HepG2 (cell line): ENCODE results near the gene RFXANK. TPM values are rescaled to one million over a fixed set of nuclear protein-coding genes. Genes with fewer than 3 reads are reported as not detected.

Experiments
- AHDC1 ChIP-seq: sonication (generic); formaldehyde crosslinking; IDR thresholded peaks from 2 replicates; pipeline ENCODE4 v1.5.1; 2020; ENCODE audit warnings: mild to moderate bottlenecking, missing genetic modification reagents, borderline replicate concordance
- DRAP1 ChIP-seq: IDR thresholded peaks from 2 replicates; pipeline ENCODE4 v1.6.1; 2016; ENCODE audit warnings: missing genetic modification reagents, missing compliant biosample characterization
- ISL2 ChIP-seq: sonication (generic); formaldehyde crosslinking; IDR thresholded peaks from 2 replicates; pipeline ENCODE4 v1.5.0; 2020; ENCODE audit warnings: missing genetic modification reagents
- KLF16 ChIP-seq, 2 experiments: sonication (generic) in 1 of 2; formaldehyde crosslinking in 1 of 2; IDR thresholded peaks; 2 replicates each; pipeline versions ENCODE4 v1.6.1 to v1.8.0; 2016 to 2023; ENCODE audit warnings: missing genetic modification reagents in 2 of 2, missing compliant biosample characterization in 1 of 2
- LRRFIP1 ChIP-seq: sonication (generic); formaldehyde crosslinking; conservative IDR thresholded peaks from 2 replicates; pipeline ENCODE4 v1.4.0; 2020; ENCODE audit warnings: missing genetic modification reagents
- MEIS2 ChIP-seq: sonication (generic); formaldehyde crosslinking; IDR thresholded peaks from 2 replicates; pipeline ENCODE4 v1.9.0; 2021; ENCODE audit warnings: mild to moderate bottlenecking, missing genetic modification reagents
- MIXL1 ChIP-seq: IDR thresholded peaks from 2 replicates; pipeline ENCODE4 v1.6.1; 2016
- NFKB2 ChIP-seq: sonication (generic); formaldehyde crosslinking; IDR thresholded peaks from 2 replicates; pipeline ENCODE4 v1.4.0; 2020; ENCODE audit warnings: missing genetic modification reagents, borderline replicate concordance
- RARA ChIP-seq: IDR thresholded peaks from 2 replicates; pipeline ENCODE4 v1.6.1; 2016; ENCODE audit warnings: missing genetic modification reagents, missing compliant biosample characterization
- TCF7 ChIP-seq: sonication (generic); IDR thresholded peaks from 2 replicates; pipeline ENCODE4 v1.6.1; 2016; ENCODE audit warnings: antibody characterized with exemption, low read depth
- TFAP4 ChIP-seq: sonication (generic); IDR thresholded peaks from 2 replicates; pipeline ENCODE4 v1.6.1; 2016; ENCODE audit warnings: low read depth, borderline replicate concordance
- XBP1 ChIP-seq: sonication (generic); formaldehyde crosslinking; IDR thresholded peaks from 2 replicates; pipeline ENCODE4 v1.5.0; 2020; ENCODE audit warnings: missing genetic modification reagents
- XRCC5 ChIP-seq: fragments of 200-400 bp; formaldehyde crosslinking; optimal IDR thresholded peaks from 2 replicates; pipeline ENCODE3; 2017; ENCODE audit warnings: mild to moderate bottlenecking, low read length
- ZBTB7A ChIP-seq: sonication (generic); formaldehyde crosslinking; IDR thresholded peaks from 2 replicates; pipeline ENCODE4 v1.8.0; 2022; ENCODE audit warnings: mild to moderate bottlenecking, missing genetic modification reagents
- ZNF251 ChIP-seq: sonication (generic); formaldehyde crosslinking; IDR thresholded peaks from 2 replicates; pipeline ENCODE4 v1.9.0; 2021; ENCODE audit warnings: mild to moderate bottlenecking, missing genetic modification reagents
- ZNF260 ChIP-seq: sonication (generic); formaldehyde crosslinking; IDR thresholded peaks from 2 replicates; pipeline ENCODE4 v1.4.0; 2020; ENCODE audit warnings: missing genetic modification reagents, low read depth, mild to moderate bottlenecking, borderline replicate concordance
- ZNF629 ChIP-seq: sonication (generic); formaldehyde crosslinking; conservative IDR thresholded peaks from 2 replicates; pipeline ENCODE4 v1.5.0; 2020; ENCODE audit warnings: missing genetic modification reagents
- ZNF772 ChIP-seq: sonication (generic); formaldehyde crosslinking; IDR thresholded peaks from 2 replicates; pipeline ENCODE4 v1.5.0; 2020; ENCODE audit warnings: mild to moderate bottlenecking, missing genetic modification reagents
- polyA plus RNA-seq, 8 experiments: library from polyadenylated mRNA; depleted of rRNA in 3 of 8; stranded (reverse) in 7 of 8; unstranded in 1 of 8; fragments of >200 nt; fragmentation: Illumina TruSeq in 4 of 8; extraction: Trizol in 4 of 8; gene quantifications; 2 replicates each; pipeline versions ENCODE4 v1.2.1 to v1.2.3, GENCODE V29; 2011 to 2016; ENCODE audit warnings: low read depth in 4 of 8, missing spikeins in 1 of 8, mixed read lengths in 1 of 8; ENCODE audit not compliant: insufficient read depth in 1 of 8
- total RNA-seq, 5 experiments: library from RNA; depleted of rRNA; stranded (reverse); fragments of >200 nt; fragmentation: Illumina TruSeq; extraction: Trizol; gene quantifications; 2 replicates each; pipeline ENCODE4 v1.2.3, GENCODE V29; 2016; ENCODE audit warnings: low read depth in 1 of 5
- TF ChIP-seq, protein P1 (sequence below): sonication (generic); formaldehyde crosslinking; IDR thresholded peaks from 2 replicates; pipeline ENCODE4 v1.5.0; 2020; ENCODE audit warnings: missing genetic modification reagents

The RFXANK gene
- total and polyA plus RNA-seq, 2 of the 13 experiments (the other 11 are each of a cell fraction or from before 2014, with no cell fraction given) = 49.9 to 80.7 TPM

- TF ChIP-seq XBP1 (CRISPR knock-in tag) (peak; percentile 80; the same call in 1 of the 2 replicates), KLF16 (CRISPR knock-in tag; IDR thresholded peaks at IDR 0.05) (peak in 1 of 2 experiments; percentile 77; a peak in 2 of 4 replicates), MEIS2 (peak; percentile 85), ZNF772 (peak; percentile 65; the same call in 1 of the 2 replicates), MIXL1 (CRISPR knock-in tag) (0 out of 2 replicates have a peak, but pooled peaks have one; percentile 68), ZBTB7A (peak; percentile 47; the same call in 1 of the 2 replicates), RARA (CRISPR knock-in tag) (peak; percentile 40; the same call in 1 of the 2 replicates), ISL2 (peak; percentile 64), ZNF251 (CRISPR knock-in tag) (no peak), LRRFIP1 (CRISPR knock-in tag) (peak; percentile 82; the same call in 1 of the 2 replicates), ZNF260 (no peak), XRCC5 (peak; percentile 20), NFKB2 (CRISPR knock-in tag) (peak; percentile 93; the same call in 1 of the 2 replicates), TFAP4 (peak; percentile 20; the same call in 1 of the 2 replicates), ZNF629 (CRISPR knock-in tag) (0 out of 2 replicates have a peak, but pooled peaks have one; percentile 30), AHDC1 (CRISPR knock-in tag) (no peak), TCF7 (no peak), DRAP1 (CRISPR knock-in tag) (0 out of 2 replicates have a peak, but pooled peaks have one; percentile 17)
- TF ChIP-seq, protein P1, sequence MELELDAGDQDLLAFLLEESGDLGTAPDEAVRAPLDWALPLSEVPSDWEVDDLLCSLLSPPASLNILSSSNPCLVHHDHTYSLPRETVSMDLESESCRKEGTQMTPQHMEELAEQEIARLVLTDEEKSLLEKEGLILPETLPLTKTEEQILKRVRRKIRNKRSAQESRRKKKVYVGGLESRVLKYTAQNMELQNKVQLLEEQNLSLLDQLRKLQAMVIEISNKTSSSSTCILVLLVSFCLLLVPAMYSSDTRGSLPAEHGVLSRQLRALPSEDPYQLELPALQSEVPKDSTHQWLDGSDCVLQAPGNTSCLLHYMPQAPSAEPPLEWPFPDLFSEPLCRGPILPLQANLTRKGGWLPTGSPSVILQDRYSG (CRISPR knock-in tag) = peak; percentile 86; the same call in 1 of the 2 replicates
Observed at GRCh38 chr19:19214892-19215291, 22.8 kb downstream of the RFXANK start (continued).
